HEK293T (cell line): ENCODE results near the gene GGPS1.
A peak's percentile ranks its signal among the peaks of the same experiment; 100 is the strongest.

Experiments
- CTCF ChIA-PET: fragments of 350-600 bp; formaldehyde crosslinking; extraction: SDS; loops from one replicate; lab custom pipeline; 2021; ENCODE audit warnings: antibody characterized with exemption, inconsistent platforms; lab: Yijun Ruan, JAX
- POLR2A ChIA-PET: fragments of 350-600 bp; formaldehyde crosslinking; extraction: SDS; loops from one replicate; lab custom pipeline; 2020; ENCODE audit warnings: antibody characterized with exemption, inconsistent platforms; lab: Yijun Ruan, JAX
- DNase-seq: peaks from one replicate; pipeline ENCODE4 v3.0.0; 2012; ENCODE audit warnings: mixed read lengths; ENCODE audit errors: extremely low spot score
- ARNT ChIP-seq: fragments of 450-650 bp; IDR thresholded peaks from 2 replicates; pipeline ENCODE4 v1.6.1; 2017; ENCODE audit warnings: mild to moderate bottlenecking
- BHLHE40 ChIP-seq: fragments of 450-650 bp; IDR thresholded peaks from 2 replicates; pipeline ENCODE4 v1.6.1; 2016; ENCODE audit warnings: mild to moderate bottlenecking, moderate library complexity, borderline replicate concordance
- CTBP1 ChIP-seq: fragments of 450-650 bp; IDR thresholded peaks from 2 replicates; pipeline ENCODE4 v1.6.1; 2016; ENCODE audit warnings: borderline replicate concordance
- ELF4 ChIP-seq: fragments of 450-650 bp; IDR thresholded peaks from 2 replicates; pipeline ENCODE4 v1.6.1; 2017; ENCODE audit warnings: antibody characterized with exemption
- FOXA1 ChIP-seq: fragments of 450-650 bp; IDR thresholded peaks from 2 replicates; pipeline ENCODE4 v1.6.1; 2016; ENCODE audit warnings: mild to moderate bottlenecking
- FOXK2 ChIP-seq: fragments of 450-650 bp; IDR thresholded peaks from 2 replicates; pipeline ENCODE4 v1.6.1; 2016; ENCODE audit warnings: mild to moderate bottlenecking
- FOXM1 ChIP-seq: fragments of 450-650 bp; IDR thresholded peaks from 2 replicates; pipeline ENCODE4 v1.6.1; 2017; ENCODE audit warnings: mild to moderate bottlenecking, borderline replicate concordance
- HDGF ChIP-seq: fragments of 450-650 bp; IDR thresholded peaks from 2 replicates; pipeline ENCODE4 v1.6.1; 2017; ENCODE audit warnings: antibody characterized with exemption, borderline replicate concordance
- L3MBTL2 ChIP-seq: fragments of 450-650 bp; conservative IDR thresholded peaks from 2 replicates; pipeline ENCODE4 v1.6.1; 2016; ENCODE audit warnings: mild to moderate bottlenecking
- LEF1 ChIP-seq: fragments of 450-650 bp; IDR thresholded peaks from 2 replicates; pipeline ENCODE4 v1.6.1; 2017; ENCODE audit warnings: mild to moderate bottlenecking, borderline replicate concordance
- NFRKB ChIP-seq: fragments of 450-650 bp; IDR thresholded peaks from 2 replicates; pipeline ENCODE4 v1.6.1; 2016; ENCODE audit warnings: mild to moderate bottlenecking, moderate library complexity
- SP1 ChIP-seq: fragments of 450-650 bp; IDR thresholded peaks from 2 replicates; pipeline ENCODE4 v1.6.1; 2017
- SUZ12 ChIP-seq: fragments of 450-650 bp; IDR thresholded peaks from 2 replicates; pipeline ENCODE4 v1.6.1; 2016; ENCODE audit warnings: mild to moderate bottlenecking
- TARDBP ChIP-seq: fragments of 450-650 bp; IDR thresholded peaks from 2 replicates; pipeline ENCODE4 v1.6.1; 2016
- ZNF384 ChIP-seq: fragments of 450-650 bp; IDR thresholded peaks from 2 replicates; pipeline ENCODE4 v1.6.1; 2016
- TF ChIP-seq, protein P1 (sequence below): fragments of 450-650 bp; IDR thresholded peaks from 2 replicates; pipeline ENCODE4 v1.6.1; 2016

The GGPS1 gene

DNA sequence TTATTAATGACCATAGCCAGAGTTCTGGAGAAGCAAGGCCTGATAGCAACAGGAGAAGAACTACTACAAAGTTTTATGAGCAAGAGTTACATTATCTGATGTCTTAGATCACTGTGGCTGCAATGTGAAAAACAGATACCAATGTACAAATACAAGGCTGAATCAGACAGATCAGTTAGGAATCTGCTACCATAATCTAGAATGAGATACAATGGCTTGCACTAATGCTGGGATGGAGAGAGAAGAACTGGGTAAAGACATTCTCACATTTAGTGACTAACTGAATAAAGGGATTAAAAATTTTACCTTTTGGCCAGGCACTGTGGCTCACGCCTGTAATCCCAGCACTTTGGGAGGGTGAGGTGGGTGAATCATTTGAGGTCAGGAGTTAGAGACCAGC, 41.7 kb upstream of the GGPS1 start:
- ChIA-PET CTCF (no interaction called here), POLR2A (interaction anchor here (0.6 kb wide), 1 partner anchor 43 kb away, joined by 3 read pairs; no protein-coding TSS in a partner anchor)
- no peak for TF ChIP-seq SP1
- TF ChIP-seq ELF4, result no peak
- no peak for TF ChIP-seq BHLHE40
- TF ChIP-seq ZNF384, result no peak
- TF ChIP-seq L3MBTL2, result no peak
- TF ChIP-seq ARNT, result no peak
- TF ChIP-seq, protein P1, sequence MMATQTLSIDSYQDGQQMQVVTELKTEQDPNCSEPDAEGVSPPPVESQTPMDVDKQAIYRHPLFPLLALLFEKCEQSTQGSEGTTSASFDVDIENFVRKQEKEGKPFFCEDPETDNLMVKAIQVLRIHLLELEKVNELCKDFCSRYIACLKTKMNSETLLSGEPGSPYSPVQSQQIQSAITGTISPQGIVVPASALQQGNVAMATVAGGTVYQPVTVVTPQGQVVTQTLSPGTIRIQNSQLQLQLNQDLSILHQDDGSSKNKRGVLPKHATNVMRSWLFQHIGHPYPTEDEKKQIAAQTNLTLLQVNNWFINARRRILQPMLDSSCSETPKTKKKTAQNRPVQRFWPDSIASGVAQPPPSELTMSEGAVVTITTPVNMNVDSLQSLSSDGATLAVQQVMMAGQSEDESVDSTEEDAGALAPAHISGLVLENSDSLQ, result no peak
- TF ChIP-seq NFRKB, result no peak
- TF ChIP-seq CTBP1, result no peak
- no peak for TF ChIP-seq SUZ12
- TF ChIP-seq LEF1, result no peak
- TF ChIP-seq FOXK2, result no peak
- no peak for TF ChIP-seq HDGF
- TF ChIP-seq FOXA1, result no peak
- TF ChIP-seq FOXM1, result no peak
- no peak for TF ChIP-seq TARDBP
- DNase-seq, result no peak

DNA sequence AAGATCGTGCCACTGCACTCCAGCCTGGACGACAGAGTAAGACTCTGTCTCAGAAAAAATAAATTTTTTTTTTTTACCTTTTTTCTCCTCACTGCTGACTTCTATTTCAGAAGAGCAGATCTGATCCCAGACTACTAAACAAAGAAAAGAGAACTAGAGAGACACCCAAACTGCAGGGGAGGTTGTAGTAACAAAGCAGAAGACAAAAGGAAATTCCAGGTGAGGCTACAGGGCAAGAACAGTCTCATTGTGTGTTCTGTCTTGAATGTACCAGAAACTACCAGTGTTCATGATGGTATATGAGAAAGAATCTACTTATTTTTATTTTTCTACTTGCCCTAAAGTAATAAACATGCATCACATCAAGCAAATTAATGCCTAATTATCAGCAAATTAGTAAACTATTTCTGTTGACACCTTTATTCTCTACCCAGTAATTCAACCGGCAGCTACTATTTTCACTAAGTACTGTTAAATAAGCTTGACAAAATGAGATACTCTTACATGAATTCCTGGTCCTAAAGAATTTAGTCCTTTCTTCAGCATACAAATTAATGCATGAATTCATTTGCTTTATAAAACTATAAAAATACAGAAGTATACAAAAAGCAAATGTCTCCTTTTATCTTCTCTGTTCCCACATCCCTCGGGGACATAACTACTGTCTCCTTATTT, 41.0 kb upstream of the GGPS1 start:
- no peak for DNase-seq
- ChIA-PET CTCF (no interaction called here), POLR2A (no interaction called here)
- no peak for TF ChIP-seq FOXM1
- TF ChIP-seq ARNT, result no peak
- no peak for TF ChIP-seq SP1
- no peak for TF ChIP-seq NFRKB
- no peak for TF ChIP-seq CTBP1
- no peak for TF ChIP-seq LEF1
- no peak for TF ChIP-seq BHLHE40
- no peak for TF ChIP-seq SUZ12
- no peak for TF ChIP-seq FOXK2

DNA sequence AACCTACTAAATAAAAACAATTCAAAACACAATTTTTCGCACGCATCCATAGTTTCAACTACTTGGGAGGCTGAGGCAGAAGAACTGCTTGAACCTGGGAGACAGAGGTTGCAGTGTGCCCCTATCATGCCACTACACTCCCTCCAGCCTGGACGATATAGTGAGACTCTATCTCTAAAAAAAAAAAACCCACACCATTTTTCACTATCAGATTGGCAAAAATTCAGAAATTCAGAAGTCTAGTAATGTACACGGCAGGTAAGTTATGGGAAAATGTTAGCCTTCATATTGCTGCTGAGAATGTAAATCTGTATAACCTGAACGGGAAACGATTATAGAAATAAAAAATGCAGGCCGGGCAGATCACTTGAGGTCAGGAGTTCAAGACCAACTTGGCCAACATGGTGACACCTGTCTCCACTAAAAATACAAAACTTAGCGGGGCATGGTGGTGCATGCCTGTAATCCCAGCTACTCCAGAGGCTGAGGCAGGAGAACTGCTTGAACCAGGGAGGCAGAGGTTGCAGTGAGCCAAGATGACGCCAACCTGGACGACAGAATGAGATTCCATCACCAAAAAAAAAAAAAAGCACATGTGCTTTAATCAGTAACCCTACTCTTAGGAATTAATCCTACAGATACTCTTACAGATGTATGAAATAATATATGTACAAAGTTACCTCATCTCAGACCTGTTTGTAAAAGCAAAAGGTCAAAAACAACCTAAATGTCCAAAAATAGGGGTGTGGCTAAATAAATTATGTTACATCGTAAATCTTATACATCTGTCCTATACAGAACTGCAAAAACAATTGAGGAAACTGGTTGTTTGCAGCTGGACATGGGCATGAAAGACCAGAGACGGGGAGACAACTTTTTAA, 38.3 kb upstream of the GGPS1 start:
- CTCF ChIA-PET, result interaction anchor here (0.6 kb wide), 1 partner anchor 1145 kb away, joined by 3 read pairs; no protein-coding TSS in a partner anchor
- no peak for TF ChIP-seq FOXK2
- peak; percentile 56 for TF ChIP-seq ZNF384
- no peak for TF ChIP-seq SUZ12
- TF ChIP-seq, protein P1, result peak; percentile 73

DNA sequence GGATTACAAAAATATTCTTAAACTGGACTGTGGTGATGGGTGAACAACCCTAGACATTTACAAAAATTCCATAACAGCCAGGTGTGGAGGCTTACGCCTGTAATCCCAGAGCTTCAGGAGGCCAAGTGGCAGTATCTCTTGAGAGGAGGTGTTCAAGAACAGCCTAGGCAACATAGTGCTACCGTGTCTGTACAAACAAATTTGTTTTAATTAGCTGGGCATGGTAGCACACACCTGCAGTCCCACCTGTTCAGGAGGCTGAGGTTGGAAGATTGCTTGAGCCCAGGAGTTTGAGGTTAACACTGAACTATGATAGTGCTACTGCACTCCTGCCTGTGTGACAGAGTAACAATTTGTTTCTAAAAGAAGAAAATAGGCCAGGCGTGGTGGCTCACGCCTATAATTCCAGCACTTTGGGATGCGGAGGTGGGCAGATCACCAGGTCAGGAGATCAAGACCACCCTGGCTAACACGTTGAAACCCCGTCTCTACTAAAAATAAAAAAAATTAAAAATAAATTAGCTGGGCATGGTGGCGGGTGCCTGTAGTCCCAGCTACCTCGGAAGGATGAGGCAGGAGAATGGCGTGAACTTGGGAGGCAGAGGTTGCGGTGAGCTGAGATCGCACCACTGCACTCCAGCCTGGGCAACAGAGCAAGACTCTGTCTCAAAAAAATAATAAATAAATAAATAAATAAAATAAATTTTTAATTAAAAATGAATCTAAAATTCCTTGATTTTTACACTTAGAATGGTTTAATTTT, 37.4 kb upstream of the GGPS1 start:
- CTCF ChIA-PET, result interaction anchor here (0.6 kb wide), 1 partner anchor 56 kb away, joined by 3 read pairs; no protein-coding TSS in a partner anchor
- no peak for TF ChIP-seq SP1
- TF ChIP-seq FOXM1, result no peak
- TF ChIP-seq HDGF, result no peak
- no peak for TF ChIP-seq ELF4
- TF ChIP-seq BHLHE40, result no peak
- no peak for TF ChIP-seq SUZ12
- TF ChIP-seq FOXK2, result no peak
- no peak for TF ChIP-seq ZNF384
- TF ChIP-seq CTBP1, result no peak
- no peak for TF ChIP-seq L3MBTL2
- POLR2A ChIA-PET, result interaction anchor here (0.7 kb wide), 1 partner anchor 38 kb away, joined by 3 read pairs; no protein-coding TSS in a partner anchor
- no peak for DNase-seq

More for the DNA sequence above, 38.3 kb upstream of the GGPS1 start:
- DNase-seq, result no peak
- POLR2A ChIA-PET, result no interaction called here

DNA sequence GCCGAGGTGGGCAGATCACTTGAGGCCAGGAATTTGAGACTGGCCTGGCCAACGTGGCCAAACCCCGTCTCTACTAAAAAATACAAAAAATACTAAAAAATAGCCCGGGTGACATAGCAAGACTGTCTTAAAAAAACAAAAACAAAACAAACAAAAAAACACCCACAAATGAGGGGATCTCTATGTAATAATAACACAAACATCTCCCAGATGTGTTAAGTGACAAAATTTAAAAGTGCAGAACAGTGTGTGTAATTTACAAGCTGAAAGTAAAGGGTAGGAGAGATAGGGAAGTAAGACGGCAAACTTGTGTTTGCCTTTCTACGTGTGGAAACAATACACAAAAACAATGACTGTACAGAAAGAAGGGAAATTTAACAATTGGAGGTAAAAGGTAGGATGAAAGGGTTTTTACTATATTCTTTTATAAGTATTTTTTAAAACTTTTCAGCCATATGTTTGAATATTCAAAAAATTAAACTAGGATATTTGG, 36.7 kb upstream of the GGPS1 start:
- CTCF ChIA-PET, result no interaction called here
- TF ChIP-seq FOXA1 (no peak), NFRKB (no peak), SP1 (no peak), ARNT (no peak), LEF1 (no peak), L3MBTL2 (no peak)

DNA sequence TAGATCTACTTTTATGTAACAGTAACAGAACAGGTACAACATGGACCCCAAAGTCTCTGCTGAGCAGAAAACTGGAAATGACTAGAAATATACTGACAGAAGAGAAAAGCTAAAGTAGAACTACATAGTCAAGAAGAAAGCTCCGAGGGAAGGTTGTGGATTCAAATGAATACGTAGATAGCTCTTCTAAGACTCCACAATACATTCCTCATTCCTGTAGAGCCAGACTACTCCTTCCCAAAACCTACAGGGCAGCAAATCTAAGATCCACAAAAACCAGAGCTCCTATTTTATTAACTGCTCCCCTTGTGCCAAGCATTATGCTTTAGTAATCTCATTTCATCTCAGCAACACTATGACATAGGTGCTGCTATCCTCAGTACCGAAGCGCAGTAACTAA, 35.6 kb upstream of the GGPS1 start:
- TF ChIP-seq L3MBTL2 (no peak), NFRKB (no peak)
- CTCF ChIA-PET, result interaction anchor here (0.6 kb wide), 1 partner anchor 25 kb away, joined by 6 read pairs; no protein-coding TSS in a partner anchor
- DNase-seq, result no peak
- POLR2A ChIA-PET, result interaction anchor here (1.0 to 1.1 kb wide), 2 partner anchors 36 to 132 kb away, joined by 3 to 4 read pairs; partner anchors contain the start of genes GGPS1 and RBM34

More for the DNA sequence above, 36.7 kb upstream of the GGPS1 start:
- no peak for DNase-seq
- POLR2A ChIA-PET, result no interaction called here
